Neural progenitor cell (in vitro differentiated cells): ENCODE measurements around the gene ETV7.

Source experiments
- CTCF ChIP-seq: fragments of 200-600 bp; sonication (generic); IDR thresholded peaks from 2 replicates; pipeline ENCODE4 v1.5.1; 2017; ENCODE audit warnings: antibody characterized with exemption, mild to moderate bottlenecking
- EZH2 ChIP-seq: fragments of 200-600 bp; sonication (generic); IDR thresholded peaks from 2 replicates; pipeline ENCODE4 v1.6.1; 2017; ENCODE audit warnings: antibody characterized with exemption, mild to moderate bottlenecking, moderate library complexity

- no peak for TF ChIP-seq CTCF
- TF ChIP-seq EZH2 = no peak
Measured at GRCh38 chr6:36376183-36376582, 11.3 kb downstream of the ETV7 start.
